Esophagus squamous epithelium (tissue), 4 donors: ENCODE measurements around the gene SLC5A4.

ENCODE experiments used
- POLR2A ChIP-seq, 4 donors: fragments of 450-650 bp; IDR thresholded peaks; one replicate each; pipeline ENCODE4 v1.6.1; 2017; ENCODE audit warnings: antibody characterized with exemption in 4 of 4, mild to moderate bottlenecking in 4 of 4, moderate library complexity in 3 of 4
- TF ChIP-seq, protein P1 (sequence below), 6 experiments: fragments of 450-650 bp in 4 of 6; fragments of 200-600 bp in 2 of 6; sonication (generic) in 2 of 6; IDR thresholded peaks; one replicate each; pipeline ENCODE4 v1.5.1; 2016 to 2019; ENCODE audit warnings: antibody characterized with exemption in 6 of 6, mild to moderate bottlenecking in 4 of 6, moderate library complexity in 4 of 6

DNA sequence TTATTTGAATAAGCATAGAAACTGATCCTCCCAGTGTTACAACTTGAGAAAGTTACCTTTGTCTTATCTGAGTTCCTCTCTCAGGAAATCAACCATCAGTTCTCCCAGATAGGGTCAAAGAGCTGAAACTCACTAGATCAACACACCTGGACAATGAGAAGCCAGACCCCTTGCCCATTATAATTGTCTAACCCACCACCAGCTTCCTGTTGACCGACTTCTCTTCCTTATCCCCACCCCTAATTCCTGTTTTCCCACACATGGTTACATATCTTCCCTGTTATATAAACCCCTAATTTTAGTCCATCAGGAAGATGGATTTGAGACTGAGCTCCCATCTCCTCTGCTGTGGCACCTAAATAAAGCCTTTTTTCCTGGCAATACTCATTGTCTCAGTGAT is 6.9 kb downstream of the SLC5A4 start:
- TF ChIP-seq, protein P1, sequence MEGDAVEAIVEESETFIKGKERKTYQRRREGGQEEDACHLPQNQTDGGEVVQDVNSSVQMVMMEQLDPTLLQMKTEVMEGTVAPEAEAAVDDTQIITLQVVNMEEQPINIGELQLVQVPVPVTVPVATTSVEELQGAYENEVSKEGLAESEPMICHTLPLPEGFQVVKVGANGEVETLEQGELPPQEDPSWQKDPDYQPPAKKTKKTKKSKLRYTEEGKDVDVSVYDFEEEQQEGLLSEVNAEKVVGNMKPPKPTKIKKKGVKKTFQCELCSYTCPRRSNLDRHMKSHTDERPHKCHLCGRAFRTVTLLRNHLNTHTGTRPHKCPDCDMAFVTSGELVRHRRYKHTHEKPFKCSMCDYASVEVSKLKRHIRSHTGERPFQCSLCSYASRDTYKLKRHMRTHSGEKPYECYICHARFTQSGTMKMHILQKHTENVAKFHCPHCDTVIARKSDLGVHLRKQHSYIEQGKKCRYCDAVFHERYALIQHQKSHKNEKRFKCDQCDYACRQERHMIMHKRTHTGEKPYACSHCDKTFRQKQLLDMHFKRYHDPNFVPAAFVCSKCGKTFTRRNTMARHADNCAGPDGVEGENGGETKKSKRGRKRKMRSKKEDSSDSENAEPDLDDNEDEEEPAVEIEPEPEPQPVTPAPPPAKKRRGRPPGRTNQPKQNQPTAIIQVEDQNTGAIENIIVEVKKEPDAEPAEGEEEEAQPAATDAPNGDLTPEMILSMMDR (IDR thresholded peaks at IDR 0.05), result no peak
- no peak for TF ChIP-seq POLR2A (IDR thresholded peaks at IDR 0.05)
